RWPE1 (cell line): ENCODE measurements around the gene CAPZA2.

Source experiments
- CTCF ChIA-PET: fragments of 350-600 bp; sonication (Branson Sonifier 250); formaldehyde crosslinking; extraction: SDS; loops from one replicate; lab custom pipeline; 2021; lab: Yijun Ruan, JAX
- POLR2A ChIA-PET: fragments of 400-600 bp; formaldehyde crosslinking; extraction: SDS; loops from one replicate; lab custom pipeline; 2020; ENCODE audit warnings: antibody characterized with exemption; ENCODE audit not compliant: low non-redundant PET; lab: Yijun Ruan, JAX
- DNase-seq: peaks from one replicate; pipeline ENCODE4 v3.0.0; 2012; ENCODE audit warnings: low spot score
- H3K27ac ChIP-seq: fragments of 450-650 bp; 2 replicates; pipeline ENCODE4 v1.5.1; 2017
- CTCF ChIP-seq: fragments of 450-650 bp; conservative IDR thresholded peaks from 2 replicates; pipeline ENCODE4 v1.5.1; 2017; ENCODE audit warnings: low read depth, mild to moderate bottlenecking

Gene CAPZA2

GRCh38 chr7:116951366-116952292 lies 89.2 kb downstream of the CAPZA2 start:
- no peak for DNase-seq
- CTCF ChIA-PET = no interaction called here
- H3K27ac ChIP-seq = no peak overlapping the region
- POLR2A ChIA-PET = no interaction called here
- TF ChIP-seq CTCF = no peak

- peak overlapping the region; percentile 96 for H3K27ac ChIP-seq
- TF ChIP-seq CTCF = no peak
- POLR2A ChIA-PET = no interaction called here
- peak; percentile 26 for DNase-seq
- CTCF ChIA-PET = interaction anchor here (0.8 kb wide), 1 partner anchor 36 kb away, joined by 3 read pairs; no protein-coding TSS in a partner anchor
Observed at GRCh38 chr7:116952635-116953371, 90.4 kb downstream of the CAPZA2 start.

- POLR2A ChIA-PET = no interaction called here
- peak within 1 kb of the TSS; percentile 96 for H3K27ac ChIP-seq
Observed at GRCh38 chr7:116953372-116953905, 91.1 kb downstream of the CAPZA2 start, which contains the start of gene ST7. TSS of gene ST7 (plus strand) at chr7:116953501. CDS start at chr7:116953541, 40 bp downstream.

GRCh38 chr7:116953906-116954838 lies 91.8 kb downstream of the CAPZA2 start:
- peak overlapping the region; percentile 96 for H3K27ac ChIP-seq
- TF ChIP-seq CTCF = no peak
- ChIA-PET POLR2A (no interaction called here), CTCF (interaction anchor here (0.6 kb wide), 1 partner anchor 27 kb away, joined by 3 read pairs; no protein-coding TSS in a partner anchor)
- DNase-seq = peak; percentile 62

More at GRCh38 chr7:116953372-116953905, 91.1 kb downstream of the CAPZA2 start, which contains the start of gene ST7:
- TF ChIP-seq CTCF = no peak
- peak; percentile 57 for DNase-seq
- CTCF ChIA-PET = interaction anchor here (0.8 kb wide), 1 partner anchor 35 kb away, joined by 3 read pairs; no protein-coding TSS in a partner anchor

- CTCF ChIA-PET = no interaction called here
- no peak for DNase-seq
- POLR2A ChIA-PET = no interaction called here
- no peak overlapping the region for H3K27ac ChIP-seq
- no peak for TF ChIP-seq CTCF
Observed at GRCh38 chr7:116955340-116955739, 93.0 kb downstream of the CAPZA2 start.
